Activated B cell treated with CpG ODN at 0.5 μM for 24 hours (primary cell): Measurements from ENCODE around the gene COG4. TPM values are rescaled to one million over a fixed set of nuclear protein-coding genes. Genes with fewer than 3 reads are reported as not detected.

Source experiments
- ATAC-seq: fragments of 200-7000 bp; cut with Tn5 transposase; one replicate; pipeline ENCODE4 v1.10.0; 2021; ENCODE audit warnings: low read depth, mild to moderate bottlenecking, moderate library complexity
- CTCF ChIA-PET: fragments of 350-600 bp; sonication (Branson Sonifier 250); formaldehyde crosslinking; loops from one replicate; lab custom pipeline; 2021; ENCODE audit warnings: antibody characterized with exemption; lab: Charles Lee
- POLR2A ChIA-PET: fragments of 350-600 bp; sonication (Branson Sonifier 250); formaldehyde crosslinking; loops from one replicate; lab custom pipeline; 2021; ENCODE audit warnings: antibody characterized with exemption; lab: Charles Lee
- DNase-seq: peaks from one replicate; pipeline ENCODE4 v3.0.0; 2022
- H3K27ac Mint-ChIP-seq: one replicate; pipeline ENCODE4 v1.8.0; 2020; ENCODE audit warnings: mixed read lengths
- H3K27me3 Mint-ChIP-seq: one replicate; pipeline ENCODE4 v1.8.0; 2021; ENCODE audit warnings: mixed read lengths
- H3K36me3 Mint-ChIP-seq: one replicate; pipeline ENCODE4 v1.8.0; 2021; ENCODE audit warnings: low read depth, mixed read lengths
- H3K4me1 Mint-ChIP-seq: one replicate; pipeline ENCODE4 v1.8.0; 2021; ENCODE audit warnings: mixed read lengths
- H3K4me3 Mint-ChIP-seq: one replicate; pipeline ENCODE4 v1.8.0; 2020; ENCODE audit warnings: mild to moderate bottlenecking, mixed read lengths
- H3K9me3 Mint-ChIP-seq: one replicate; pipeline ENCODE4 v1.8.0; 2020; ENCODE audit warnings: mixed read lengths
- CTCF ChIP-seq: fragments of 200-600 bp; IDR thresholded peaks from one replicate; pipeline ENCODE4 v1.8.0; 2022; ENCODE audit warnings: antibody characterized with exemption, mild to moderate bottlenecking
- intact Hi-C: fragments of 100-400 bp; cut with micrococcal nuclease; formaldehyde crosslinking; loops from one replicate; pipeline ENCODE4 v1.15.1; 2024
- total RNA-seq: library from RNA; stranded (reverse); gene quantifications from 2 replicates; pipeline ENCODE4 v1.2.3, GENCODE V29; 2022

The COG4 gene
- total RNA-seq, 1 donor from 2014 or later = 42.5 TPM

DNA sequence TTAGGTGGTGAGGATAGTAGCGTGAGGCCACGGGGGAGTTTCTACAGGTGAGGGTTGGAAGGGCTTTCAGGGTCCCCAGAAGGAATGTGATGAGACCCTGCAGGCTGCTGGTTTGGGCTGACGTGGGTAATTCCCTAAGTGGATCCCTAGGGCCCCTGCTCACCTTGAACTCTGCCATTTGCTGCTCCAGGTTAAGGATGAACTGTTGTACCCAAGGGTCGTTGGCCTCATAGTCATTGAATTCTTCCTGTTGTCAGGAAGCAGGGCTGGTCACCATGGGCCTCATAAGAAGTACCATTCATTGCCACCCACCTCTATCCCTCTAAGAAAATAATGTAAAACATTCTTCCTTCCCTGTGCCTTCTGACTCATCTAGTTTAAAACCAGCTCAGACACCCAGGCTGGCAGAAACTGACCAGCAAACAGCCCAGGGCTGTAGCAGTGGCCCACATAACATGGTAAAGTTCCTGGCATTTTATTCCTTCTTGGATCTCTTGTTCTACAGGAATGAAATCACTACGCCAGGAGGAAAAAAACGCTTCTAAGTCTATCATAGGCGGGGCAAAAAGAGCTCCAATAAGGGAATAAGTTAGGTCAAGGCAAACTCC lies 41.3 kb downstream of the COG4 start:
- ATAC-seq (no peak), DNase-seq (no peak)
- Mint-ChIP-seq H3K4me3 (no peak overlapping the region), H3K27ac (no peak overlapping the region), H3K36me3 (peaks cover 62% of the 10 kb centered on the region), H3K9me3 (no peaks in the 10 kb centered on the region), H3K27me3 (no peaks in the 10 kb centered on the region), H3K4me1 (no peaks in the 10 kb centered on the region)
- TF ChIP-seq CTCF = no peak
- ChIA-PET POLR2A (interaction anchor here (2.0 kb wide), 1 partner anchor 101 kb away, joined by 12 read pairs; no protein-coding TSS in a partner anchor), CTCF (no interaction called here)
- intact Hi-C loops = no loop called here

DNA sequence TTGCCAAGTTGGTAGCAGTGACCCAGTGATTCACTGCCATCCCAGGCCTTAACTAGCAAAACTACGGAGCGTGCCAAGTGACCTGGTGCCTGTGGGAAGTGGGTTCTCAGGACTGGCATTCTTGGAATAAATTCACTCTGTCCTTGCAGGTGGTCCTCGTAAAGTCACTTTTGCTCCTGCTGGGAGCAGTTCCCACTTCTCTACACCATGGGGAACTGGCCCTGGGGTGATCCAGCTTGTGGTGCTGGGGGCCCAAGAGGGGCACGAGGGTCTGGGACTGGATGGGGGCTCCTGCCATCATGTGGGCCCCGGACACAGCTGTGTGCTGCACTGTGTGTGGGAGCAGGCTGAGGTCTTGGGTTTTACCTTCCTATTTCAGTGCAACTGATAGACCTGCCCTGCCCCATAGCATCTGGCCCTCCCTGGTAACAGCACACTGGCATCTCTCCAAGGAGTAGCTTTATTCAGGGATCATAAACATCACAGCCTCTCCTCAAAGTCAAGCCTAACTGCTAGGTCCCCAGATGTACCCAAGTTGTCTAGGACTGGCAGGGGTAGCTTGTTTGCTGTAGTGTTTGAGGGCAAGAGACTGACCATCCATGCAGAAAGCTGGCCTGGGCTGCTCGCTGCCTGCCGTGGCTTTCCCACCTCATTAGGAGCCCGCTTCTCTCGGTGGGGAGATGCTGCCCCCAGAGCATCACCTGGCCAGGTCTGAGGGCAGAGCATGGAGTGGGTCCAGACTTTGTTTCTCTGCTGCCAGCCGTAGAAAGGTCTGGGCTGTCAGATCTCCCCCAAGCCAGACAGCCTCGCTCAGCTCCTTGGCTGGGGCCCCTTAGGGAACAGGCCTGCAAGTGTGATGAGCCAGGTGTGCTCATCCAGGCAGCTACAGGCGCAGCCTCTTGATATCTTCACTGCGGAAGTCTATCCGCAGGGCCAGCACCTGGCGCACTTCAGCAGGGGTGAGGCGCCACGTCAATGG lies 42.9 kb downstream of the COG4 start:
- intact Hi-C loops = no loop called here
- no peaks in the 10 kb centered on the region for H3K9me3 Mint-ChIP-seq
- no peak for TF ChIP-seq CTCF
- POLR2A ChIA-PET = interaction anchor here (0.9 to 1.1 kb wide), 2 partner anchors 49 to 99 kb away, joined by 3 read pairs; no protein-coding TSS in a partner anchor
- H3K27ac Mint-ChIP-seq = no peak overlapping the region
- CTCF ChIA-PET = interaction anchor here (0.7 kb wide), 1 partner anchor 107 kb away, joined by 3 read pairs; no protein-coding TSS in a partner anchor
- no peak for ATAC-seq
- H3K27me3 Mint-ChIP-seq = no peaks in the 10 kb centered on the region
- H3K4me3 Mint-ChIP-seq = no peak overlapping the region
- H3K4me1 Mint-ChIP-seq = peaks cover 5% of the 10 kb centered on the region
- DNase-seq = no peak
- H3K36me3 Mint-ChIP-seq = peaks cover 58% of the 10 kb centered on the region

- no peak for DNase-seq
- TF ChIP-seq CTCF = no peak
- Mint-ChIP-seq H3K4me1 (peaks cover 5% of the 10 kb centered on the region), H3K27ac (no peak overlapping the region), H3K4me3 (no peak overlapping the region), H3K27me3 (no peaks in the 10 kb centered on the region), H3K36me3 (peaks cover 54% of the 10 kb centered on the region), H3K9me3 (no peaks in the 10 kb centered on the region)
- no peak for ATAC-seq
- intact Hi-C loops = loop anchor here (5.0 kb wide), 1 partner anchor 97 kb away; no protein-coding TSS in a partner anchor
- POLR2A ChIA-PET = interaction anchor here (0.6 to 1.1 kb wide), 2 partner anchors 98 to 866 kb away, joined by 3 to 4 read pairs; no protein-coding TSS in a partner anchor
- CTCF ChIA-PET = no interaction called here
Measured at GRCh38 chr16:70478912-70479341, 44.4 kb downstream of the COG4 start.

DNA sequence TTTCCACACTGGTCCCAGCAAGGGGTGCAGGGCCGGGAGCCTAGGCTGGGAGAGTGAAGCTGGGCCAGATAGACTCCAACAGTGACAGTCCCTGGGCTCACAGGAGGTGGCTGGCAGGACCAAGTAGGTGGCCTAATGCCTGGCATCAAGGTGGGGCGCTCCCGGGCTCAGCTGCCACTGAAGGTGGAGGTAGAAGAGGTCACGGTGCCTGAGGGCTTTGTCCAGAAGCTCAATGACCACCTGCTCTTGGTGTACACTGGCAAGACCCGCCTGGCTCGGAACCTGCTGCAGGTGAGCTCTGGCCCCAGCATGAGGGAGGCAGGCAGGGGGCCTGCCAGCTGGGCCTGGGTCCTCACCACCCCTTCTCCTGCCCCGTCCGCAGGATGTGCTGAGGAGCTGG lies 45.2 kb downstream of the COG4 start:
- Mint-ChIP-seq H3K27ac (no peak overlapping the region), H3K9me3 (no peaks in the 10 kb centered on the region), H3K27me3 (no peaks in the 10 kb centered on the region), H3K4me1 (peaks cover 5% of the 10 kb centered on the region), H3K4me3 (no peak overlapping the region), H3K36me3 (peaks cover 50% of the 10 kb centered on the region)
- CTCF ChIA-PET = no interaction called here
- no peak for TF ChIP-seq CTCF
- POLR2A ChIA-PET = interaction anchor here (1.1 kb wide), 1 partner anchor 97 kb away, joined by 4 read pairs; no protein-coding TSS in a partner anchor
- intact Hi-C loops = loop anchor here (5.0 kb wide), 1 partner anchor 96 kb away; no protein-coding TSS in a partner anchor
- ATAC-seq (no peak), DNase-seq (no peak)
